Gastrocnemius medialis (tissue), 4 donors: Measurements from ENCODE around the gene PDCD11.

Source experiments
- POLR2A ChIP-seq, 2 donors: fragments of 450-650 bp; IDR thresholded peaks; one replicate each; pipeline ENCODE4 v1.6.1; 2017; ENCODE audit warnings: antibody characterized with exemption in 2 of 2, mild to moderate bottlenecking in 2 of 2, moderate library complexity in 2 of 2
- TF ChIP-seq, protein P1 (sequence below), 5 experiments: fragments of 450-650 bp in 3 of 5; fragments of 200-600 bp in 2 of 5; sonication (generic) in 2 of 5; IDR thresholded peaks in 4 of 5; conservative IDR thresholded peaks in 1 of 5; 1 replicate in 4 of 5; 2 replicates in 1 of 5; pipeline ENCODE4 v1.5.1; 2016 to 2019; ENCODE audit warnings: antibody characterized with exemption in 5 of 5, mild to moderate bottlenecking in 3 of 5, moderate library complexity in 3 of 5

DNA sequence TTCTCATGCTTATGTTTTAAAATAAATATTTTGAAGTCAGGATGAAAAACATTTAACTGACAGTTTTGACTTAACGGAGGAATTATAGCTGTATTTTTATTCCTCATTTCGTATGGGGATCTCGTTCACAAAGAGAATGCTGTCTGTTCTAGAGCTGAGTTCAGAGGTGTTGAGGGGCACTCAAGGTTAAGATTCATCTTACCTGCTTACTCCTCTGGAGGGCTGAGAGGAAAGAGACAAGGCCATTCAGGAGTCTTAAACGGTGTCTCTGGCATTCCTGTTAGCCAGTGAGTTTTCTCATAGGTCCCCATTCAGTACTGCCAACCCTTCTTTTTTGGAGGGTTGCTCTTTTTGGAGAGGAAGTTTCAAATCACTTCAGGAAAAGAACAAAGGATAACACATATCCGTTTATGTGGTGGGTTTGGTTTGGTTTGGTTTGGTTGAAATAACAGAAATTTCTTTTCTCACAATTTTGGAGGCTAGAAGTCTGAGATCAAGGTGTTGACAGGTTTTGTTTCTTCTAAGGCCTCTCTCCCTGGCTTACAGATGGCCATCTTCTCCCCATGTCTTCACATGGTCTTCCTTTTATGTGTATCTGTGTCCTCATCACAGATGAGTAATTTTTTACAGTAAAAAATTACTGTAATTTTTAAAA is 32.7 kb downstream of the PDCD11 start:
- TF ChIP-seq, protein P1, sequence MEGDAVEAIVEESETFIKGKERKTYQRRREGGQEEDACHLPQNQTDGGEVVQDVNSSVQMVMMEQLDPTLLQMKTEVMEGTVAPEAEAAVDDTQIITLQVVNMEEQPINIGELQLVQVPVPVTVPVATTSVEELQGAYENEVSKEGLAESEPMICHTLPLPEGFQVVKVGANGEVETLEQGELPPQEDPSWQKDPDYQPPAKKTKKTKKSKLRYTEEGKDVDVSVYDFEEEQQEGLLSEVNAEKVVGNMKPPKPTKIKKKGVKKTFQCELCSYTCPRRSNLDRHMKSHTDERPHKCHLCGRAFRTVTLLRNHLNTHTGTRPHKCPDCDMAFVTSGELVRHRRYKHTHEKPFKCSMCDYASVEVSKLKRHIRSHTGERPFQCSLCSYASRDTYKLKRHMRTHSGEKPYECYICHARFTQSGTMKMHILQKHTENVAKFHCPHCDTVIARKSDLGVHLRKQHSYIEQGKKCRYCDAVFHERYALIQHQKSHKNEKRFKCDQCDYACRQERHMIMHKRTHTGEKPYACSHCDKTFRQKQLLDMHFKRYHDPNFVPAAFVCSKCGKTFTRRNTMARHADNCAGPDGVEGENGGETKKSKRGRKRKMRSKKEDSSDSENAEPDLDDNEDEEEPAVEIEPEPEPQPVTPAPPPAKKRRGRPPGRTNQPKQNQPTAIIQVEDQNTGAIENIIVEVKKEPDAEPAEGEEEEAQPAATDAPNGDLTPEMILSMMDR (IDR thresholded peaks at IDR 0.05 in 4 of 5, conservative IDR thresholded peaks at IDR 0.05 in 1 of 5) = no peak
- no peak for TF ChIP-seq POLR2A (IDR thresholded peaks at IDR 0.05)
